ENCODE results near the gene KIAA0930.

KIAA0930 gene

GRCh38 chr22:45194686-45195085, 46.0 kb downstream of the KIAA0930 start:
- TF ChIP-seq TAF1 (IDR thresholded peaks at IDR 0.05; ENCODE audit: borderline replicate concordance, insufficient read depth, low read length) (no peak), FOXP2 (optimal IDR thresholded peaks at IDR 0.05; ENCODE audit: borderline replicate concordance, extremely low read depth, extremely low read length, insufficient read depth) (no peak), POLR2AphosphoS5 (IDR thresholded peaks at IDR 0.05; ENCODE audit: low read depth, low read length) (no peak), SIN3A (IDR thresholded peaks at IDR 0.05; ENCODE audit: borderline replicate concordance, insufficient read depth, low read length) (no peak)
- TF ChIP-seq, protein P1, sequence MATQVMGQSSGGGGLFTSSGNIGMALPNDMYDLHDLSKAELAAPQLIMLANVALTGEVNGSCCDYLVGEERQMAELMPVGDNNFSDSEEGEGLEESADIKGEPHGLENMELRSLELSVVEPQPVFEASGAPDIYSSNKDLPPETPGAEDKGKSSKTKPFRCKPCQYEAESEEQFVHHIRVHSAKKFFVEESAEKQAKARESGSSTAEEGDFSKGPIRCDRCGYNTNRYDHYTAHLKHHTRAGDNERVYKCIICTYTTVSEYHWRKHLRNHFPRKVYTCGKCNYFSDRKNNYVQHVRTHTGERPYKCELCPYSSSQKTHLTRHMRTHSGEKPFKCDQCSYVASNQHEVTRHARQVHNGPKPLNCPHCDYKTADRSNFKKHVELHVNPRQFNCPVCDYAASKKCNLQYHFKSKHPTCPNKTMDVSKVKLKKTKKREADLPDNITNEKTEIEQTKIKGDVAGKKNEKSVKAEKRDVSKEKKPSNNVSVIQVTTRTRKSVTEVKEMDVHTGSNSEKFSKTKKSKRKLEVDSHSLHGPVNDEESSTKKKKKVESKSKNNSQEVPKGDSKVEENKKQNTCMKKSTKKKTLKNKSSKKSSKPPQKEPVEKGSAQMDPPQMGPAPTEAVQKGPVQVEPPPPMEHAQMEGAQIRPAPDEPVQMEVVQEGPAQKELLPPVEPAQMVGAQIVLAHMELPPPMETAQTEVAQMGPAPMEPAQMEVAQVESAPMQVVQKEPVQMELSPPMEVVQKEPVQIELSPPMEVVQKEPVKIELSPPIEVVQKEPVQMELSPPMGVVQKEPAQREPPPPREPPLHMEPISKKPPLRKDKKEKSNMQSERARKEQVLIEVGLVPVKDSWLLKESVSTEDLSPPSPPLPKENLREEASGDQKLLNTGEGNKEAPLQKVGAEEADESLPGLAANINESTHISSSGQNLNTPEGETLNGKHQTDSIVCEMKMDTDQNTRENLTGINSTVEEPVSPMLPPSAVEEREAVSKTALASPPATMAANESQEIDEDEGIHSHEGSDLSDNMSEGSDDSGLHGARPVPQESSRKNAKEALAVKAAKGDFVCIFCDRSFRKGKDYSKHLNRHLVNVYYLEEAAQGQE (IDR thresholded peaks at IDR 0.05; ENCODE audit: insufficient read depth in 1 of 2, low read depth in 2 of 2, low read length in 2 of 2): no peak

DNA sequence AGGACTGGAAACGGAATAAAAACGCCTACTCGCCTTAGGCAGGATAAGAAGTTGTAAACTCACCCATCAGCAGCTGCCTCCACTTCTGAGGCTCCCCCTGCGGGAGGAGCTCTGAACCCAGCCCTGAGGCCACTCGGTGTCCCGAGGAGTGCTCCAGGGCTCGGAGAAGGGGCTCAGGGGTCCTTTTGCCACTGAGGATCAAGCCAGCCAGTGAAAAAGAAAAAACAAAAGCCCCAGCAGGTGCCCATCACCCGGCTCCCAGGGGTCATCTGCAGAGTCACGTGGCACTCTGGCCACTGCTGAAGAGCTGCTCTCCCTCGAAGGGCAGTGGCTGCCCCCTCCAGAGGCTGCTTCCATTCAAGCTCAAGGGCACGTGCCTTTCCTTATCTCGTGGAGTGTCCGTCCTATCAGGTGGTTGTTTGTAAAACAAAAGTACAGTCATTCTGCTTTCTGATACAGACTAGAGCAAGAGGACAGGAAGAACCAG, 48.0 kb downstream of the KIAA0930 start:
- TF ChIP-seq TAF1 (IDR thresholded peaks at IDR 0.05; ENCODE audit: borderline replicate concordance, insufficient read depth, low read length): no peak
- no peak for TF ChIP-seq SIN3A (IDR thresholded peaks at IDR 0.05; ENCODE audit: borderline replicate concordance, insufficient read depth, low read length)
- TF ChIP-seq, protein P1 (IDR thresholded peaks at IDR 0.05; ENCODE audit: insufficient read depth in 1 of 2, low read depth in 2 of 2, low read length in 2 of 2): no peak
- no peak for TF ChIP-seq FOXP2 (optimal IDR thresholded peaks at IDR 0.05; ENCODE audit: borderline replicate concordance, extremely low read depth, extremely low read length, insufficient read depth)
- TF ChIP-seq POLR2AphosphoS5 (IDR thresholded peaks at IDR 0.05; ENCODE audit: low read depth, low read length): no peak

DNA sequence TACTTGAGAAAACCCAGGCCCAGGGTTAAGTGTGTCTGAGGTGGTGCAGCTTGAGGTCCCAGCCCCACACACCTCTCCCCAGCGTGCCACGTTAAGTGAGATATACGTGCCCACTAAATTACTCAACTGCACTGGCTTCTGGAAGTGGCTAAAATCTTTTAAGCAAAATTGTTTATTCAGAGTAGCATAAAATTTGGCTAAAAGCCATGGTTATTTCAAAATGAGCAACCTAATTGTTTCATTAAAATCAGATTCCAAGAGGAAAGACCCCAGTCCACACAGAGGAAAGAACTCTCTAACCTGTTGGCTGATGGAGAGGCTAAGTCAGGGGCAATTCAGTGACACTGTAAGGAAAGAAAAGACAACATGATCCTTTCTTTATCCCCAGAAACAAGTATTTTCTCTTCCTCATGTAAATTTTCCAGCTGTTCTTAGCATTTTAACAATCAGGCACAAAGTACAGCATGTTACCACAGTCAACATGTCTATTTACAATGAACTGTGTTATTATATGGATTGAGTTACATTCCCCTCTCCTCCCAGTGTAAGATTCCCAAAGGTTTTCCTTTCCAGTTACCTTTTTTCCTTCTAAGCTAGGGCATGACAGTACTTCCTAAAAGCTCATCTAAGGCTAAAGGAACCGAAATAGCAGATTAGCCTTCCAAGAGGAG, 50.4 kb downstream of the KIAA0930 start:
- TF ChIP-seq SIN3A (IDR thresholded peaks at IDR 0.05; ENCODE audit: borderline replicate concordance, insufficient read depth, low read length) (no peak), TAF1 (IDR thresholded peaks at IDR 0.05; ENCODE audit: borderline replicate concordance, insufficient read depth, low read length) (no peak), FOXP2 (optimal IDR thresholded peaks at IDR 0.05; ENCODE audit: borderline replicate concordance, extremely low read depth, extremely low read length, insufficient read depth) (no peak), POLR2AphosphoS5 (IDR thresholded peaks at IDR 0.05; ENCODE audit: low read depth, low read length) (no peak)
- TF ChIP-seq, protein P1 (IDR thresholded peaks at IDR 0.05; ENCODE audit: insufficient read depth in 1 of 2, low read depth in 2 of 2, low read length in 2 of 2): no peak

GRCh38 chr22:45188779-45189178, 51.9 kb downstream of the KIAA0930 start:
- no peak for TF ChIP-seq SIN3A (IDR thresholded peaks at IDR 0.05; ENCODE audit: borderline replicate concordance, insufficient read depth, low read length)
- TF ChIP-seq POLR2AphosphoS5 (IDR thresholded peaks at IDR 0.05; ENCODE audit: low read depth, low read length): no peak; the same call in none of the 2 replicates
- TF ChIP-seq TAF1 (IDR thresholded peaks at IDR 0.05; ENCODE audit: borderline replicate concordance, insufficient read depth, low read length): no peak
- no peak for TF ChIP-seq FOXP2 (optimal IDR thresholded peaks at IDR 0.05; ENCODE audit: borderline replicate concordance, extremely low read depth, extremely low read length, insufficient read depth)
- TF ChIP-seq, protein P1 (IDR thresholded peaks at IDR 0.05; ENCODE audit: insufficient read depth in 1 of 2, low read depth in 2 of 2, low read length in 2 of 2): no peak
